ENCODE results near the gene TNFRSF11A.

Gene TNFRSF11A

DNA sequence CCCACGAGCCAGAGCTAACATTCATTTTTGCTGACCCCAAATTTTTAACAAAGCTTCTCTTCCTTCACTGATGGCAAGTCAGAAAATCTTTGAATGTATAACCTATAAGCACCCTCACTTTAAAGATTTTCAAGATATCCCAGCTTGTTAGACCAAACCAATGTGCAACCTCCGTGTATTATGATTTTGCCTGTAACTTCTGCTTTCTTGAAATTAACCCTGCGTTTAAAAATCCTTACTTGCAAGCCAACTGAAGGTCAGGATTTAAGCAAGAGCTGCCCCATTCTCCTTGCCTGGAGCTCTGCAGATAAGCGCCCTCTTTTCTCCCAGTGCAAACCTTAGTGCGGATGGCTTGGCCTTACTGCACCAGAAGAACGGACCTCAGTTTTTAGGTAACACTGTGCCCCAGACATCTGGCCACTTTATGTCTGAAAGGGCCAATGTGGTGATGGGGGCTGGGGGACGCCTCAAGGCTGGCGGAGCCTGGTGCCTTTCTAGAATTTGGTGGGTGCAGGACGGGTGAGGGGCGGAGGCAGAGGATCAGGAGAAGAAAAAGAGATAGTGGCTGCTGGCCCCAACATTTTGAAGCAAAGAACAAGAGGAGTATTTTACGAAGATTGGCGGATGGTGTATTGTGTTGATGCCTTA, 805 bp upstream of the TNFRSF11A start:
- no peak for DNase-seq (ENCODE audit: low read depth, low spot score)
- H3K27ac ChIP-seq: no peak overlapping the region

DNA sequence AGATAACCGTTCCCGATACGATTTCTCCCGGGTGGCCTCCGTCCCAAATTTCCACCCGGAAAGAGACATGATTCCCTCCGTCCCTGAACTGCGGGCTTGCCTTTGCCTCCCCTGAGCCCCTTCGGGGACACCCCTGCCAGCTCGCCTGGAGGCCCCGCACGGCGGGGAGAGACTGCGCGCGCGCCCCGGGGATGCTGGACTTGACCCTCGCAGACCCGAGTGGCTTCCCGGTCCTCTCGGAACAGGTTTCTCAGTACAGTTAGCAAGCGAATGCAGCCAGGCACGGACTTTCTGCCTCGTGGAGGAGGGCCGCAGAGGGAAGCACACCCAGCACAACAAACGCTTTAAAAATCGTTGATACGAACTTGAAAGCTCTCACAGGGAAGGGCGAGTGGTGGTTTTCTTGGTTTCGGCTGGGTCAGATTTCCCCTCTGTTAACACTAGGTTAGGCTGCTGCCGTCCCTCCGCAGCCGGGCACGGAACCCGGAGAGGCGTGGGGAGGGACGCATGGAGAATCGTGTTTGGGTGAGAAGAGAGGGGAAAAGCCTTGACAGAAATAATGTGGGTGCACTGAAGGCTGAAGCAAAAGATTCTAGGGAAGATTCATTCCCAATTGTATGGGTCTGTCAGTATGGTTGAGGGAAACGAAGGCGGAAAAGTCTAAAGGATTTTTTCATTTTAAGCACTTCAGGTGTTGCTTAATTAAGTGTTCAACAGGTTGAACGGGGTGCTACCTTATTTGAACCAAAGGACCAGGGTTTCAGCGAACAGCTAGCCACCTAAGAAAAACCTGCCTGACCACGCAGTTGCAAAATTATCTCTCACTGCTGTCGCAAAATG, 916 bp downstream of the TNFRSF11A start:
- DNase-seq (ENCODE audit: low read depth, low spot score): no peak
- no peak overlapping the region for H3K27ac ChIP-seq

DNA sequence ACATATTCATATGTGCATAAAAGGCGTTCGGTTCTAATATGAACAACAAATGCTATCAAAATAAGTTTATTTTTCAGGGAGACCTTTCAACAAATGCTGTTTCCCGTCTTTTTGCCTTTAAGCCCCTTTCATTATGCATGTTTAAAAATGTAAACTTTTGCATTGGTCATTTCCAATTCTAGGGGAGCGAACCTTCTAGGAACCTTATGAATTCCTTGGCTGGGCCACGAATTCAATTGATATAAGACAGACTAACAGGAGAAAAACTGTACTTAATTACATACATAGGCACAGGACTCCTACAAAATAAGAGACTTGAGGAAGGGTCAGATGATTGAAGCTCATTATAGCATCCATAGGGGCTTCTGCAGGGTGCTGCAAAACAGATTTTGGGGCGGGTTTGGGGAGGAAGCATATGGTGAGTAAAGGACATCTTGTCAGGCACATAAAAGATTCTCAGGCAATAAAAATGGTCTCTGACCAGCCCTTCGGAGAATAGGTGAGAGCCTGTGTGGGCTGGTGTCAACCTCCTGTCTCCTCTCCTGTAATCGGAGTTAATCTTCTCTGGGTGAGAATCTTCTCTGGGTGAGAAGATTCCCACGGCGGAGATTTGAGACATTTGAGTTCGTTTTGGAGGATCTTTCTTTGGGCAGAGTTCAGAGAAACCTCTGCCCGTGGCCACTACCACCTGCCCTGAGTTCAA, 1.7 kb downstream of the TNFRSF11A start:
- H3K27ac ChIP-seq: no peak overlapping the region
- no peak for DNase-seq (ENCODE audit: low read depth, low spot score)

DNA sequence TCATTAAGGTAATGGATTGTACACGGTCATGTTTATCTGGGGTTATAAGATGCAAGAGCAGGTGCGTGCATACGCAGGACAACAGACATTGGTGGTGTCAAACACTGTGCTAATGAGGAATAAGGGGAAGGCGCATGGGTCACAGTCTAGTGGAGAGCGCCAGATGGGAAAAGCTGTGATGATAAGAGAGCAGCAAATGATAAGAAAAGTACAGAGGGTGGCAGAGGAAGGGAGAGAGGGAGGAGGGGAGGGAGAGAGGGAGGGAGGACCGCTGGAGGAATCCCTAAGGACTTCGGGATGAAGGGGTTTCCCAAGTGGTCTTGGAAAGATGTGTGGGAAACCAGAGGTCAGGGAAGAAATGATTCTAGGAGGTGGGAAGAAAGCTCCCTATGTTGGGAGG, 2.9 kb downstream of the TNFRSF11A start:
- no peak for DNase-seq (ENCODE audit: low read depth, low spot score)

DNA sequence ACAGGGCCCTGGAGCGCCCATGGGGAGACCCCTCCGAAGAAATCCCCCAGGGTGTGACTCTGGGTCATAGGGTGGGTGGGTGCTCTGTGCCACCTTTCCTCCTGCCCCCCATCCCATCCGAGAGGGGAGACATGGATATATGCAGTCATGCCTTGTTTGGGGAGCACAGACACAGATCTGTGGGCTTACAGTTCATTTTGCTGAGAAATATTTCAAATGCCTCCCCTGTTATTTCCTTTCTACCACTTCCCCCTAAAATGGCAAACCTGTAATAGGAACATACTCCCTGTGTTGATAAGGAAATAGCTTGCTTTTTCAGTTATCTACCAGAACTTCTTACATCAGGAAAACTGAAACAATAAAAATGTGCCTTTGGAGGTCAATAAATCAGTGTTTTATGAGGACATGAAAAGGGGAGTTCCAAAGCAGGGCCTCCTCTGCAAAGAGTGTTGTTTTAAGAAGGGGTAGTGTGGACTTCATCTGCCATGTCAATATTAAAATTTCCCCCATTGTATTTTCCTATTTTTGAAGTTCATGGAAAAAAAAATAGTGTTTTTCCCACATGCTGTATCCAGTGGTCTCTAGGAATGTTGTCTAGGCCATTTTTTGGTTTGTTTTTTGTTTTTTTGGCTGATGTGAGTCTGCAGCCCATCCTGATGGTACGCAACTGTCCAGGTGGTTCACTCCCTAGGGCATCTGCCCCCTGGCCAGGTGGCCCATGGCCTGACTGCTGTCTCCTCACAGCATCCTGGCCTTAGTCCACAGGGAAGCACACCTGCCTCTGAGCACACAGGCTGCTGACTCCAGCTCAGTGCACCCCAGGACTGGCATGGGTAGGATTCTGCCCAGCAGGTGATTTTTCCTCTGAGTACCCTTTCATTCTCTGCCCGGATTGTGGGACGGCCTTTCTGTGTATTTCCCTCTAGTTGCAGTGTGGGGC, 3.7 kb downstream of the TNFRSF11A start:
- DNase-seq (ENCODE audit: low read depth, low spot score): no peak
- H3K27ac ChIP-seq: peak overlapping the region; percentile 12

More for the DNA sequence above, 2.9 kb downstream of the TNFRSF11A start:
- no peak overlapping the region for H3K27ac ChIP-seq

DNA sequence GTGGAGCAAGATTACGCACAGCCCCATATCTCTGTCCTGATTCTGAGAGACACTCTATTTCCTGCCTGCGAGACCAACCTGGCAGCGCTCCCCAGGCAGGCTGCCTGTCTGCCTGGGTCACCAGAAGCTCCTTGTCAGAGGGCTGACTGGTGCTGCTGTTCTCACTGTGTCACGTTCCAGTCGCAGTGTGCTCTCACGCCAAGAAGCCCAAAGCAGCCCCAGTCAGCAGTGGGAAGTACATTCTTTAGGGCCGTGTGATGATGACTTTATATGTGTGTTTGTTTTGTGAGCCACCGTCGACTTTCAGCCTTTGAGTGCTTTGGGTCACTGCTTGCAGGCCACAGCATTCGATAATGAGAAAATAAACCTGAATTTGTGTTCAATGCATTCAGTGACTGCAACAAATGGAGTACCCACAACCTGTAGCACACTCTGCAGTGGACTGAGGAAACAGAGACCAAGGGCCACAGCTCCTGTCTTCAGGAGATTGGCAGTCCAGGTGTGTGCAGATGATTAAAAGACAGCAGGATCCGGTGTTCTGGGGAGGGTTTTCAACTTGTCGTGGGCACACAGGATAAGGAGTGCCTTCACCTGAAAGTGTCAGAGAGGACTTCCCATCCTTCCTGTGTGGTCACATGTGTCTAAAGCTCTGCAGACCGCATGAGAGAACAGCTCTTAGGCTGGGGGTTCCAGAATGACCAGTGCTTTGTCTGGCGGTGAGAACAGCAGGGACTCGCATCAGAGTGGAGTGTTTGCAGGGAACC, 4.8 kb downstream of the TNFRSF11A start:
- DNase-seq (ENCODE audit: low read depth, low spot score): peak; percentile 39
- peak overlapping the region; percentile 12 for H3K27ac ChIP-seq

DNA sequence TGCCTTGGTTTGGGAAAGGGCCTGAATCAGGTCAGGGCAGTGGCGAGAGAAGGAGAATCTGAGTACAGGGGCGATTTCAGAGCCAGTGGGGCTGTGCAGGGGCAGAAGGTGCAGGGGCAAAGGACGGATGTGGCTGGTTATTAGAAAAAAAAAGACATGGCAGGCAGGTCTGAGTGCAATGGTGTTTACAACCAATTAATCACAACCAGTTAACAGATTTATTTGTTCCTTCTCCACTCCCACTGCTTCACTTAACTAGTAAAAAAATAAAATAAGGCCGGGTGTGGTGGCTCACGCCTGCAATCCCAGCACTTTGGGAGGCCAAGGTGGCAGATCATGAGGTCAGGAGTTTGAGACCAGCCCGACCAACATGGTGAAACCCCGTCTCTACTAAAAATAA, 5.5 kb downstream of the TNFRSF11A start:
- H3K27ac ChIP-seq: no peak overlapping the region
- DNase-seq (ENCODE audit: low read depth, low spot score): no peak

DNA sequence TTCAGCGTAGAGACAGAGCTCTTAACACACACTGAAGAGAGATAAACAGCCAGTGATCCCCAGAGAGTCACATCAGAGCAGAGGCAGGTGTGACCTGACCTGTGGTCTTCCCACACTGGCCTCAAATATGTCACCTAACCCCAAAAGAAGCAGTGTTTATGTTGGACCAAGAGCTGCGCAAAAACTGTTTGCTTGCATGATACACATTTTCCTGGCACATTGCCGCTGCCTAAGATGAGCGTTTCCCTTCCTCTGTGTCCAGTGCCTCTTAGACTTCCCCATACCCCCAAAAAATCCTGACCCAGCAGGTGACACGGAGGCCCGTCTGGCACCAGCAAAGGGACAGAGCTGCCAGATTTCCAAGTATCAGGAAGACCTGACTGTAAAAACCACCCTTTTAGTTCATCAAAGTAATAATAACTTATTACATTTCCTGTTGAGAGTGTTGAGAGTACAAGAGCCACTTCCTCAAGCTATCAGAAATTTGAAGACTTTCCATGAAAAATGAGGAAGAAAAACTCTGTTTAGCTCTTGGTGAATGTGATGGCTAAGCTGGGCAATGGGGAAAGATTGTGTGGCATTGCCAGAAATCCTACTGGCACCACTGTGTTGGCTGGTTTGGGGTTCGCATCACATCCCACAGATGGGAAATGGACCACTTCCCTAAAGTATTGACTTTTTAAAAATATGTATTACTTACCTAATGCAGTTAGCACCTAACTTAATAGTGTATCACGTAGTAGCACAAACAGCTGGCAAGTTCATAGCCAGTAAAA, 6.7 kb downstream of the TNFRSF11A start:
- no peak for DNase-seq (ENCODE audit: low read depth, low spot score)

DNA sequence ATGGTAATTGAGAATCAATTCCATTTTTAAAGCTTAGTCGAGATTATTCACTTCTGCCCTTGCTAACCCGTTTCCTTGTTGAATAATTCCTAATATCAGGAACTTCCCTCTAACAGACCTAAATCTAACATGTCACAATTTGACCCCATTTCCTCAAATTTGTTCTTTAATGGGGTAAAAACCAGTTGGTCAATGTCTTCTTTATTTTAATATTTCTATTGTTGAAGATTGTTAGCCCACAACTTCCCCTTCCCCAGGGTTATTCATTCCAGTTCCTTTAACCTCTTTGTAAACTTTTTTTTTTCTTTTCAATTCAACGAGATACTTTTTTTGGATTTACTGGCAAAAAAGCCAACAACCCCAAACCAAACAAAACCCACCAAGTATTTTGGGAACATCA, 7.3 kb downstream of the TNFRSF11A start:
- H3K27ac ChIP-seq: no peak overlapping the region
- DNase-seq (ENCODE audit: low read depth, low spot score): no peak

More for the DNA sequence above, 6.7 kb downstream of the TNFRSF11A start:
- H3K27ac ChIP-seq: no peak overlapping the region

DNA sequence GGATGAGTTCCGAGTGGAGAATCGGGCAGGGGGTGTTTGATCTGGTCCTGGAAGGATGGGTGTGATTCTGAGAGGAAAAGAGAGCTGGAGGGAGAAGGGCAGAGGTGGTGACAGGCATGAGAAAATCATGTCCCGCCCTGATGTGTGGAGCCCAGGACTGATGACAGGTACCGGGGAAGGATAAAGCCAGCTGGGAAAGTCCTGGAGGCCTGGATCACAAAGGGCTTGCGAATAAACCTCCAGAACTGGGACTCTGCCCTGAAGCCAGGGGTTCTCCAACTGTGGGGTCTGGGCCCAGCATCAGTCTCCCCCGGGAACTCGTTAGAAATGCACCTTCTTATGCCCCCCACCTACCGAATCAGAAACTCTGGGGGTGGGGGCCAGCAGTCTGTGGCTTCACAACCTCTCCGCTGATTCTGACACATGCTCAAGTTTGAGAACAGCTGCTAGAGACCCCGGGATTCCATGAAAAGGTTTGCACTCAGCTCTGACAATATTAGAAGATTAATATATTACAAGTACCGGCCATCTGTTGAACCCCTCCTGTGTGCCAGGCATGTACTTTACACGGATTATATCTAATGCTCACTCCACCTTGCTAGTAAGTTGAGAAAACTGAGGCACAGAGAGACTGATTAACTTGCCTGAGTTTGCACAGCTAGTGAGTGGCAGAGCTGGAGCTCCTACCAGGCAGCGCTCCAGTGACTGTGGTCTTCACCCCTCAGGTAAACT, 8.0 kb downstream of the TNFRSF11A start:
- no peak overlapping the region for H3K27ac ChIP-seq
- no peak for DNase-seq (ENCODE audit: low read depth, low spot score)

DNA sequence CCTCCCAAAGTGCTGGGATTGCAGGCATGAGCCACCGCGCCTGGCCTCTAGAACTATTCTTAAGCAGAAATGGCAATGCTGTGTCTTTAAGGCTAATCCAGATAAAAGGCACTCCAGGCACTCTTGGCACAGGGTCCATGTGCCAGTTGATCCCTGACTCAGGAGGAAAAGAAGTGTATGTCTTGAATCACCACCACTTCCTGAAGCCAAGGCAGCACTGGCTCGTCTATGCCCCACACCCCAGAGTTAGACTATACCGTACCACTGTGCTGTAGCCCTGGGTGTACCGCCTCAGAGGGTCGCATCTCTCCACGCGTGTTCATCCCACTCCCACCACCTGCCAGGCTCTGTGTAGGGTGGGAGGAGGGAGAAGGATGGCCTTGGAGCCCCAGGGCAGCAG, 9.0 kb downstream of the TNFRSF11A start:
- peak; percentile 26 for DNase-seq (ENCODE audit: low read depth, low spot score)

DNA sequence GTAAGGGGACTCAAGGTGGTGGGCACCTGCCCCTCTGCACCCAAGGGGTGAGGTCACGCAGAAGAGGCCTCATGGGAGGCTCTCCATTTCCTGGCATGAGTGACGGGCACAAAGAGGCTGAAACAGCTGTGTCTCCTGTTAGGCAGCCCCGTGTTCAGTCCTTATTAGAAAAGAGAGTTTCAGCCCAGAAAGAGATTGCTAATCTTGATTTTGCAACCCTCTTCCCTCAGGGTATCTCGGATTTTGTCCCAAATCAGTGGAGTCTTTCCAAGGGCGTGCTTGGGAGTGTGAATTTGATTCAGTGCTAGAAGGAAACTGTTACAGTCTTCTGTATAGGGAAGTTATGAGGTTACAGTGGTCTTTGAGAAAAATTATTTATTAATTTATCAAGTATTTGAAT, 10.4 kb downstream of the TNFRSF11A start:
- no peak overlapping the region for H3K27ac ChIP-seq
- no peak for DNase-seq (ENCODE audit: low read depth, low spot score)

More for the DNA sequence above, 9.0 kb downstream of the TNFRSF11A start:
- H3K27ac ChIP-seq: no peak overlapping the region

DNA sequence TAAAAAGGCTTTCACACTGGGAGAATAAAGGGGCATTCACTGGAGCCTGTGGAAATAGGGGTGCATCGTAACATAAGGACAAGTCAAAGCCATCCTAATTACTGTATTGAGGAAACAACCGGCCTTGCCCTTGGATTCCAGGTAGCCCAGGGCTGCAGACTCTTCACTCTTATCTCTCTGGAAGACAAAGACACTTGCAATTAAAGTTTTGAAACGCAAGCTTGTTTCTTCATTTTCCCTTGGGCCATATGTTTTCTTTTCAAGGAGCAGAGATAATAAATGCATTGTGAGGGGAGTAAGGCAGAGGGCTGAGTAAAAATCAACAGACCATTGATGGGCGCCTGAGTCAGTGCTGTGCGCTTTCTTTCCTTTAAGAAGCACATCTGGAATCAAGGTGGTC, 11.5 kb downstream of the TNFRSF11A start:
- no peak for DNase-seq (ENCODE audit: low read depth, low spot score)
- H3K27ac ChIP-seq: no peak overlapping the region

DNA sequence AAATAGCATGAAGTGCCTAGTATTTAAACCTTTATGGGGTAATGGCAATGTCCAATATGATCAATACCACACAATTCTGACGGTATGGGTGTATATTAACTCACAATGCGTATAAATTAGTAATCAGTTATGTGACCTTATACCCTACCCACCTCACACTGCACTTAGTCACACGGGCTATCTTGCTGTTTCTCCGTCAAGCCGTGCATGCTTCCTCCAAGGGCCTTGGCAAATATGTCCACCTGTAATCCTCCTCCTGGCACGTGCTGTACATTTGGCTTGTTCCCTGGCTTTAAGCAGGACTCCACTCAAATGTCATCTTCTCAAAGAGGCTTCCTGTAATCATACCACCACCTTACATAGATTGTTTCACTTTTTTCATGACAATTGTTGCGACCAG, 12.2 kb downstream of the TNFRSF11A start:
- DNase-seq (ENCODE audit: low read depth, low spot score): no peak

DNA sequence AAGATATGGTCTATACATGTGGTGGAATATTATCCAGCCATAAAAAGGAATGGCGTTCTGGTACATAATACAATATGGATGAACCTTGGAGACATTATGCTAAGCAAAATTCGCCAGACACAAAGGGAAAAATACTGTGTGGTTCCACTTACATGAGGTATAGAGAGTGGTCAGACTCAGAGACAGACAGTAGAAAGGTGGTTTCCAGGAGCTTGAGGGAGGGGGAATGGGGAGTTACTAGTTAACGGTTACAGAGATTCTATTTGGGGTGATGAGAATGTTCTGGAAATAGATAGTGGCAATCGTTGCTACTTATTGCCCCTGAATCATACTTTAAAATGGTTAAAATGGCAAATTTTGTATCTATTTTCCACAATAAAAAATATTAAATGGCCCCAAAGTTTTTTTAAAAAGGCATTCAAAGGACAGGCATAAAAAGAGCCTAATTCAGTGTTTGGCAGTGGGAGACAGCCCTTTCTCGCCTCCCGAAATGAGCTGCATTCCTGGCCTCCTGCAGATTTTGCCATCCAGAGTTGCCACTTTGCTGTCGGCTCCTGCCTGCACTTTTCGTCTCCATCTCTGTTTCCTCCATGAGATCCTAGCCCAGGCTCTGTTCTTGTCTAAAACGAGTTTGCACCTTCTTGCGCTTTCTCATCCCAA, 13.5 kb downstream of the TNFRSF11A start:
- no peak for DNase-seq (ENCODE audit: low read depth, low spot score)
- H3K27ac ChIP-seq: no peak overlapping the region

More for the DNA sequence above, 12.2 kb downstream of the TNFRSF11A start:
- H3K27ac ChIP-seq: no peak overlapping the region

DNA sequence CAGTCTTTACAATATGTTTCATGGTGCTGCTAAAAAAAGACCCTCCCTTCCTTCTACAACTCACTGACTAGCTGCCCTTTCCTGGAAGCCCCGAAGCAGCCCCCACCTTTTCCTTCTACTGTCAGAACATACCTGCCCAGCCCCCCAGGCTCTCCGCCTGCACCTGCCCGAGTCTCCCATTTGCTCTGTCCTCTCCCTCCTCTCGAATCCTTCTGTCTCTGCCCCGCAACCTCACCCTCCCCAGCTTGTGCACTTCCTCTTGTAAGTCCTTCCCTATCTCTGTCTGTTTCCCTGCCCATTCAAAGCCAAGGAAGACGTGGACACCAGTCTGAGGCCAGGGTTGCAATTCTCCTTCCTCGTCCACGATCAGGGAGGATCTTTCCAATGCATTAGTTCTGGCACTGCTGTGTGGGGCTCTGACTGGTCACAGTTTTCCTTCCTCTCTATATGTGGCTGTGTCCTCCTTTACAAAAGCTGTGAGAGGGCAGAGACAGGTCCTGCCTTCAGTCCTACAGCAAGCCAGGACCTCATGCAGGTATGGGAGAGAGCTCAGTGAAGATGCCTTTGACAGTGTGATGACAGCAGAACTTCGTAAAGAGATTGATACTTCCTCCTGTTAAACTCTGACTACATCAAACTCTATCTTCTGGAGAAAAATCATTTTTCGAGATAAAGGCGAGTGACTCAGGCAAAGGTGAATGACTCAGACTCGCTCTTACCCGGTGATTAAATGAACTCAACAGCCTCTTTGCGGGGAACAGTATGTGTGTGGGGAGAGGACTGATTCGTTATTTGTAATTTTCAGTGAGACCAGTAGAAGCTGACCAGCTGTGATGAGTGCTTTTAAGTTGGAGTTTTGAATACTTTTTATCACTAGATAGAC, 14.2 kb downstream of the TNFRSF11A start:
- peak; percentile 48 for DNase-seq (ENCODE audit: low read depth, low spot score)
- H3K27ac ChIP-seq: no peak overlapping the region
